8988T (cell line): ENCODE results near the gene CRK.
"Not testable (repeated sequence)": the region's sequence is repeated elsewhere in the genome, so short reads cannot be mapped to it uniquely, and the experiment has no call there.

Experiments used
- DNase-seq: peaks from one replicate; pipeline ENCODE4 v3.0.0; 2011

CRK gene

GRCh38 chr17:1379930-1380313 is 76.1 kb downstream of the CRK start:
- DNase-seq: no peak

DNA sequence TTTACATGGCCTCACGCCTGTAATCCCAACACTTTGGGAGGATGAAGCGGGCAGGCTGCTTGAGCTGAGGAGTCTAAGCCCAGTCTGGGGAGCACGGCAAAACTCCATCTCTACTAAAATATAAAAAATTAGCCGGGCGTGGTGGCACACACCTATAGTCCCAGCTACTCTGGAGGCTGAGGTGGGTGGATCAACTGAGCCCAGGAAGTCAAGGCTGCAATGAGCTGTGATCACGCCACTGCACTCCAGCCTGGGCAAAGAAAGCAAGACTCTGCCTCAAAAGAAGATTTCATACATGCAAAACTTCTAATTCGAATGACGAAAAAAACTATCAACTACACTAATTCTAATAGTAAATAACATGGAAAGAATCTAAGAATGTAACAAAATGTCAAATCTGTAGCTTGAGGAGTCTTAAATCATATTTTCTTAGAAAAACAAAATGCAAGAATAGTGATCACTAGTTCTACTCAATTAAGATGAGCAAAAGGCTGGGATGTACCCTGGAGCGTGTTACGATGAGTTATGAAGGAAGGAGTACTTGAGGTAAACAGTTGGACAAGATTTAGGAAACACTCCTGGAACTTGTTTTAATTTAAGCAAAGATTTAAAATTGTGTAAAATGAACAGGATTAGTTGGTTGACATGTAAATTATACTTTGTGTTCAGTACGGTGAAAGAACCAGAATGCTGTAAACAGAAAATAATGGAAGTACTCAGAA is 76.7 kb downstream of the CRK start:
- DNase-seq: no peak

GRCh38 chr17:1378476-1378860 is 77.6 kb downstream of the CRK start:
- not testable (repeated sequence) for DNase-seq

DNA sequence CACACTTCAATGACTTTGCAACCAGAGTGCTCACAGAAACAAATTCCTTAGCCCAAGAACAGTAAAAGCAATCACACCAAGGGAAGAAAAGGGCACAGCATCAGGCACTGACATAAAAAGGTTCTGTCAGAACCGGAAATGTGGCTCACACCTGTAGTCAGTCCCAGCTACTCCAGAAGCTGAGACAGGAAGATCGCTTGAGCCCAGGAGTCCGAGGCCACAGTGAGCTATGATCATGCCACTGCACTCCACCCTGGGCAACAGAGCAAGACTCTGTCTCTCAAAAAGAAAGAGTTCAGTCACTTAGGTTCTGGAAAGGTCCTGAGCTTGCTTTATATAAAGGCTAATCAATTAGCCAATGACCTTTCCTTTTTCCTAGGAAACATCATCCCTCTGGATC is 78.7 kb downstream of the CRK start:
- DNase-seq: no peak

DNA sequence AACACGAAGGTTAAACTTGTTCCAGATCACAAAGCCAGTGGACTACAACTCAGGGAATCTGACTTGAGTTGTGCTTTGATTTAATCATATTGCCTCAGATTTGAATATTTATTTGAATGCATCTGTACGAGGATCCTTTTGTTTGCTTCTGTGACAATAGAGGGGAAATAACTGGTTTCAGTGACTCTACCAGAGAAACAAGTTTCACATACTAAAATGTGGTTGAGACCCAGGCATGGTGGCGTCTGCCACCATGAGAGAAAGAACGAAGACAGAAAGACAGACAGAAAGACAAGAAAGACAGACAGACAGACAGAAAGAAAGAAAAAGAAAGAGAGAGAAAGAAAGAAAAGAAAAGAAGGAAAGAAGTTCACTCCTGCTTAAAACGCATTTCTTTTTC is 80.0 kb downstream of the CRK start:
- DNase-seq: no peak

DNA sequence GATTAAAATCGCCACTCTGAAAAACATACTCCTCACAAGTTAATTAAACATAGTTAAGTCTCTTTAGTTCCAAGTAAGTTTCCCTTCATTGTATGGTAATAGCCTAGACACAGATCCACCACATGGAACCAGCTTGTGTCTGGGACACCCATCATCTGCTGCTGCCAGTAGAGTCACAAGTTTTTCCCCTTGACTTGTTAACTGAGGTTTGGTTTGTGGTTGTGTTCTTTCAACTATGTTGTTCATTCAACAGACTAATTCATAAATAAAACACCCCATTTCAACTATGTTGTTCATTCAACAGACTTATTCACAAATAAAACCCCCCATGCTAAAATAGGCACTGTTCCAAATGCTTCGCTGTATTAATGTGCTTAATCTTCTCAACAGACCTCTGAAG is 80.4 kb downstream of the CRK start:
- no peak for DNase-seq

DNA sequence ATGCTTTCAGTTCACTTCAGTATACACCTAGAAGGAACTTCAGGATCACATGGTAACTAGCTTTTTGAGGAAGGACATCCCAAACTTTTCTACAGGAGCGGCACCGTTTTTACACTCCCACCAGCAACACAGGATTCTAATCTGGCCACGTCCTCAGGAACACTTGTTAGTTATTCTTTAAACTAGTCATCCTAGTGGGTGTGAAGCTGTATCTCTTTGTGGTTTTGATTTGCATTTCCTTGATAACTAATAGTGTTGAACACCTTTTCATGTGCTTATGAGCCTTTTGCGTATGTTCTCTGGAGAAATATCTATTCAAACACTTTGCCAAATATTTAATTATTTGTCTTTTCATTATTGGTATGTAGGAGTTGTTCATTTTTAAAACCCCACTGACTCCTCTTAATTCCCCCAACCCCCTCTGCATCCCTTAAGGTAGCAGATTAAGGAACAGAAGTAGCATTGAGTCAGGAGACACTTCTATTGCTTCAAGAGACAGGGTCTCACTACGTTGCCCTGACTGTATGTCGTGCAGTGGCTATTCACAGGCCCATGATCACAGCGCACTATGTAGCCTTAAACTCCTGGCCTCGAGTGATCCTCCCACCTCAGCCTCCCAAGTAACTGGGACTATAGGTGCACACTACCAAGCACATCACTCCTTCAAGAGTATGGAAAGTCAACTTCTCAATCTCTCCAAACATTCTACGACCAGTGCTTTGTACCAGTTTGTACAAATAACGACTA is 81.4 kb downstream of the CRK start:
- DNase-seq: no peak

GRCh38 chr17:1373707-1374237 is 82.3 kb downstream of the CRK start:
- no peak for DNase-seq

DNA sequence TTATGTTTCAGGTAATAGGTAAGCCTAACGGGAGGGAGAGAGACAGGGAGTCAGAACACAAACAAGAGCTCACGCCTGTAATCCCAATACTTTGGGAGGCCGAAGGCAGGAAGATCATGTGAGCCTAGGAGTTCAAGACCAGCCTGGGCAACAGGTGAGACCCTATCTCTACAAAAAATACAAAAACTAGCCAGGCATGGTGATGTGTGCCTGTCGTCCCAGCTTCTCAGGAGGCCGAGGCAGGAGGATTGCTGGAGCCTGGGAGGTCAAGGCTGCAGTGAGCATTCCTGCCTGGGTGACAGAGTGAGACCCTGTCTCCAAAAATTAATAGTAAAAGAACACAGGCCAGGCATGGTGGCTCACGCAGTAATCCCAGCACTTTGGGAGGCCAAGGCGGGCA is 83.4 kb downstream of the CRK start:
- DNase-seq: no peak

DNA sequence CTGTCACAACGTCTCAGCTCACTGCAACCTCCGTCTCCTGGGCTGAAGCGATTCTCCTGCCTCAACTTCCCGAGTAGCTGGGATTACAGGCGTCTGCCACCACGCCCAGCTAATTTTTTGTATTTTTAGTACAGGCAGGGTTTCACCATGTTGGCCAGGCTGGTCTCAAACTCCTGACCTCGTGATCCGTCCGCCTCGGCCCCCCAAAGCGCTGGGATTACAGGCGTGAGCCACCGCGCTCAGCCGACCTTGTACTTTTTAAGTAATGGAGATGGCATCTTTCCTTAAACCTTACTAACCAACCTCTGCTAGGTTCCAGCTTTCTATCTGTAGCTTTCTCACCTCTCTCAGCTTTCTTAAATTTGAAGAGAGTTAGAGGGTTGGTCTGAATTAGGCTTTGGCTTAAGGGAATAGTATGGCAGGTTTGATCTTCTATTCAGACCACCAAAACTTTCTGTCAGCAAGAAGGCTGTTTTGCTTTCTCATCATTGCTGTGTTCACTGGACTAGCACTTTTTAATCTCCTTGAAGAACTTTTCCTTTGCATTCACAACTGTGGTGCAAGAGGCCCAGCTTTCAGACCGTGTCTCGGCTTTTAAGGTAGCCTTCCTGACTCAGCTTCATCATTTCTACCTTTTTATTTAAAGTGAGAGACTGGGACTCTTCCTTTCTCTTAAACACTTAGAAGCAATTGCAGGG is 84.0 kb downstream of the CRK start:
- no peak for DNase-seq
